NCI-H1105 treated with DMSO at 0.1 percent for 48 hours (cell line): ENCODE results near the gene WDR91.
A peak's percentile ranks its signal among the peaks of the same experiment; 100 is the strongest.
"Not testable (repeated sequence)": the region's sequence is repeated elsewhere in the genome, so short reads cannot be mapped to it uniquely, and the experiment has no call there.

Experiments used
- DNase-seq: peaks from one replicate; lab custom pipeline; 2025; lab: John Stamatoyannopoulos, UW

The WDR91 gene

DNA sequence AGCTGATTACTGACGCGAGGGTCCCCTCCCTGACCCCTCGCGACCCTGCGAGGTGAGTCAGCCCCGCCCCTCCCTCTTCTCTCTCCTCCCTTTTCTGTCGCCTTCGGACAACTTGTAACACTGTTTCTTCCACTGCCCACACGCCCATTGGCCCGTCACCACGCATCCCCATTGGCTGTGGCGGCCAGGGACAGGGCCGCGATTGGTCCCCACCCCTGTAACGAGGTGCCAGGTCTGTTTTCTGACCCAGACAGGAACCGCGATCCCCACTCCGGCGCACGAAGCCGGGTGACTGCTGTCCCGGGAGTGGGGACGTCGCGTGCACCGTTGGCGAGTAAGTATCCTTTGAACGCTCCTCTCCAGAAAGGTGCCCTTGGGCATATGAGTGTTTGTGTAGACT is 22.2 kb upstream of the WDR91 start, which contains the start of gene STRA8:
Gene STRA8 (plus strand): TSS at position 269 of the 400 bp plus-strand sequence. CDS start 6,687 bp downstream, outside the sequence.
- DNase-seq, result no peak

DNA sequence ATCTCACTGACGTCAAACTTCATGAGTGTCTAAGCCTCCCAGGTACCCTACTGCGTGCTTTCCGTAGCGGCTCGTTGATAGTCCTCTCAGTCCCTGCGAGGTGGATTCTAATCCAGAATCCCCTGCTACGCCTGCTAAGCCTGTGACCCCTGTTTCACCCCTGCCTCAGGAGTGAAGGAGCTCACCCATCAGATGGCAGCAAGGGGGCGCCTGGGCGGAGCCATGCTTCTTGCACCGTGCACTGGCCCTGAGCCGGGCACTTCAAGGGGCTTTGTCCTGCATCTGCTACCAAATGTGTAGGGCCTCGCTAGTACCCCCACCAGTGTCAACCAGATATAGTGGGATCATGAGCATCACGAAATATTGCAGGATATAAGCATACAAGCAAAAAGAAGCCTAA is 21.4 kb upstream of the WDR91 start:
- no peak for DNase-seq

DNA sequence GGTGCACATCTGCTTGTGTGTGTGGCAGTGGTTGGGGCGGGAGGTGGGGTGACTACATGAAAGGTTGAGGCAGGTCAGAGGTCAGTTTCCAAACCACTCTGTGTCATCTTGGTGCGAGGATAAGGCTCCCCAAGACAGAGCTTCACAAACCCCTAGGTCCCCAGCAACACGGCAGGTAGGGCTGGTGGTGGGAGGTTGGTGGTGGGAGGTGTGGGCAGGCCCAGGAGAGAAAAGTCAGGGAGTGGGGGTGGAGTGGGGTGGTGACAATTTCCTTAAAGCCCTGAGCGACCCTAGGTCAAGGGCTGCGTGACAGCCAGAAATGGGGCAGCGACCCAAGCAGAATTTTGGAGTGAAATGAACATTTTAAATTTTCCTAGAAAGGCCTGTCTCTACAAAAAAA is 20.8 kb upstream of the WDR91 start:
- DNase-seq, result no peak

DNA sequence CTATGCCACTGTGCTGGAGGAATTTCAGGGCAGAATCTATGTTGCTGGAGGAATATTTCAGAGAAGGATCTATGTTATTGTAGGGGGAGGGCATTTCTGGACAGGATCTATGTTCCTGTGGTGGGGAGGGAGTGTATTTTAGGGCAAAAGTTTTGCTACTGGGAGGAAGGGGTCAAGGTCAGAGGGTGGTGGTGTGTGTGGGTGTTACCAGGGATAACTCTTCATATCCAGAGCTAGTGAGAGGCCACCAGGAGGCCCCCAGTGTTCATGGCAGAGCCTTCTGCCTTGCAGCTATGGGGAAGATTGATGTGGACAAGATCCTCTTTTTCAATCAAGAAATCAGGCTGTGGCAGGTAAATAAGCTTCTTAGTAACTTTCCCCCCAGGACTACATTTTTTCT is 20.4 kb upstream of the WDR91 start:
- DNase-seq, result no peak

DNA sequence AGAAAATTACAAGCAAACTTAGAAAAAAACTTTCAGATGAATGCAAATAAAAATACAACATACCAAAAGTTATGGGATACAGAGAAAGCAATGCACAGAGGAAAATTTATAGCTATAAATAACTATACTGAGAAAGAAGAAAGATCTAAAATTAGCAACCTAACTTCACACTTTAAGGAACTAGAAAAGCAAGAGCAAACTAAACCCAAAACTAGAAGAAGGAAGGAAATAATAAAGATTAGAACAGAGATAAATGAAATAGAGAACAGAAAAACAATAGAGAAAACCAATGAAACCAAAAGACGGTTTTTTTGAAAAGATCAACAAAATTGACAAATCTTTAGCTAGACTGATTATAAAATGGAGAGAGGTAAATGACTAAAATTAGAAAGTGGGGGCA is 12.7 kb upstream of the WDR91 start:
- no peak for DNase-seq

DNA sequence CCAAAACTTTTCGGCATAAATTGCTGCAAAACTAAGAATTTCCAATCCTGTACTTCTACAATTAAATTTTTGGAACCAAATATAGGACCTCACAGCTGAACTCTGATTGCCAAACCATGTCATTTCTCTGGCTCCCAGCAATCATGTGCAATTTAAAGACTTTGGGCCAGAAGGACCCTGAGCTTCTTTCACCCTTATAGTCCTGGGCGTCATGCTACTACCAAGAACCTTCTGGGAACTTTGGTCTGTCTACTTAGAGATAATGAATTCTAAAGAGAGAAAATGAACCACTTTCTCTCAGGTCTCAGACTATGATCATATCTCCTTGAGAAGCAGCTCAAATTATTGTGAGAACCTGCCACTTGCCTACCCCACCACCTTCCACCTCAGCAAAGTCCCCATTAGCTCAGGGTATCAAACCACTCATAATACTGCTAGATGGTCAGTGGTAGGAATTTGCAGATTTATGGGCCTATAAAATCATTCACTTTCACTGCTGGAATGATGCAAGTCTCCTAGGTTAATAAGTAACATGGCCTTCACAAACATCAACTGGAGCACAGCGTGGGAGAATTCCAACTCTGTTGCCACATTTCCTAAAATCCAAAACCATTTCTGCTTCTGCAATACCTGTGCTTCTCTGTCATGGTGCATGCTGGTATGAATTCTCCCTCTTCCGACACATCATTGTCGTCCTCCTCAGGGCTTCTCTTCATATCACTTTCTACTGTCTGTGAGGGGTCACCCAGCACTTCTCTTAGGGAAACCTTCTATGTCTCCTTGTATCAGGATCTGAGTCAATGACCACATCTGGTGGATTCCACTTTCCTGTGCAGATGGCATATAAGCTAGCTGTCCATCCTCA is 6.6 kb upstream of the WDR91 start:
- no peak for DNase-seq

DNA sequence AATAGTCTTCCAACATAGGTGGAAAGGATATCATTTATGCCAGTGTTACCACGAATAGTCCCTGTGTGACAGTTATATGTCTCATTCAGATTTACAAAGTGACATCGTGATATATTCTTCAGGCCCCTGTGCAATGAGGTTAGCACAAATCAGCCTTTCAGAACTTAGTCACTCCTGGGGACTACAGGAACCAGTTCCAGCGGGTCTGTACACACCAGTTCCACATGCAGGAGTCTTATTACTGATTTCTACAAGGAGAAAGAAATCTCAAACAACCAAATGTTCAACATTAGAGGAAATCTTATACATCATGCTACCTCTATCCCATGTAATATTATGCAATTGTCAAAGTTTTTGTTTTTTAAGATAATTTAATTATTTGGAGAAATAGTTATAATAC is 4.4 kb upstream of the WDR91 start:
- DNase-seq, result no peak

DNA sequence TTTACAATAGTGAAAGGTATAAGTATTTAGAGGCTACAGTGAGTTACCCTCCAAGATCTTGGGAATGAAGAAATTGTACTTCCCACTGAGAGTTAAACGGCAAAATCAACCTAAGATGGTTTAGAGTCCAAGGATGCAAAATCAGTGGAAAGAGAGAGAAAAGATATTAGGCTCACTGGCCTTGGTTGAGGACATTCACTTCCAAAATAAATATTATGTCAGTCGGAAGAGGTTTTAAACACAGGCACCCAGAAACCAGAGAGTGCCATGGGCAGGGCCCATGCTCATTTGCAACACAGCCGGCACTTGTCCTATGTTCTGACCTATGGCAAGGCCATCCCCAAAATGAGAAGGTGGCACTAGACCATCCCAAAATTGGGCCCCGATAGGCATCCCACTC is 3.9 kb upstream of the WDR91 start:
- no peak for DNase-seq

DNA sequence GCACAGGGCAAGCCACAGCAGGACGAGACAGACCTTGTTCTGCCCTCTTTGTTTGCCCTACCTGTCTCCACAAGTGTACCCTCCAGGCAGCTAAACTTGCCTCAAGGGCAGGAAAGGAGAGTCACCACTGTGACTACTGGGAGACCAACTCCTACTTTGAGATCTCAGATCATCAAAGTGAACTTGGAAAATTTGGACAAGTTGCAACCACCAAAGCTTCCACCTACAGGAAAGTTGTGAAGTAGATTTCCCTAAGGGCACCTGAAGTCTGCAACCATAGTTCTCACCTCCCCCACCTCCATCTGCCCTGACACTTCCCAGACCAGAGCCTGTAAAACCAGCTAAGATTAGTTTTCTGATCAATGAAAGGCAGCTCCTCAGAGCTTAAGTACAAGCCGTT is 2.5 kb upstream of the WDR91 start:
- DNase-seq, result no peak

DNA sequence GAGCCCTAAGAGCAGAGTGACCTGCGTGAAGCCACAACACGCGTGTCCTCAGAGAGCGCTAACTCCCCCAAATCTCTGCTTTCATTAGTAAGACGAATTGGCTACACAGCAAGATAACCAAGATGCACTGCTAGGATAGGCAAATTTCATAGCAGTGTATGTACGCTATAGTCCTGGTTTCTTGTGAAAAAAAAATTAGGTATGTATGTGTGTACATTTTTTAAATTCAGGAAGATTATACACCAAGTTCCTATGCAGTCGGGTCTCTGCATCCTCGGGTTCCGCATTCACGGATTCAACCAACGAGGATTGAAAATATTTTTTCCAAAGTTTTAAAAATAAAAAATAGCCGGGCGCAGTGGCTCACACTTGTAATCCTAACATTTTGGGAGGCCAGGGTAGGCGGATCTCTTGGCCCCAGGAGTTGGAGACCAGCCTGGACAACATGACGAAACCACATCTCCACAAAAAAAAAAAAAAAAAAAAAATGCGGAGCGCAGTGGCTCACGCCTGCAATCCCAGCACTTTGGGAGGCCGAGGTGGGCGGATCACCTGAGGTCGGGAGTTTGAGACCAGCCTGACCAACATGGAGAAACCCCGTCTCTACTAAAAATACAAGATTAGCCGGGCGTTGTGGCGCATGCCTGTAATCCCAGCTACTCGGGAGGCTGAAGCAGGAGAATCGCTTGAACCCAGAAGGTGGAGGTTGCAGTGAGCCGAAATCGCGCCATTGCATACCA is 790 bp upstream of the WDR91 start:
- not testable (repeated sequence) for DNase-seq

DNA sequence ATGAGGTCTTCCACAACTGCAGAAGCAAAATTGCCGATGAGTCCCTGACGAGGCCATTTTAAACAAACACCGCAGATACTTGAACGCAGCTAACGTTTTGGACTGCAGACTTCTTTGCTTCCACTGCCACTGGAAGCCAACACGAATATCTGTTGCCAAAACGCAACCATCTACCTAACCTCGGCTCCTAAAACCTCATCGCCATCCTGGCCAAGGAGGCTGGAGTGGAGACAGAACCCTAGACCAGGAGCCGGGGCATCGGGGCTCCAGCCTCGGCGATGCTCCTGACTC is 493 bp downstream of the WDR91 start:
- peak; percentile 27 for DNase-seq

DNA sequence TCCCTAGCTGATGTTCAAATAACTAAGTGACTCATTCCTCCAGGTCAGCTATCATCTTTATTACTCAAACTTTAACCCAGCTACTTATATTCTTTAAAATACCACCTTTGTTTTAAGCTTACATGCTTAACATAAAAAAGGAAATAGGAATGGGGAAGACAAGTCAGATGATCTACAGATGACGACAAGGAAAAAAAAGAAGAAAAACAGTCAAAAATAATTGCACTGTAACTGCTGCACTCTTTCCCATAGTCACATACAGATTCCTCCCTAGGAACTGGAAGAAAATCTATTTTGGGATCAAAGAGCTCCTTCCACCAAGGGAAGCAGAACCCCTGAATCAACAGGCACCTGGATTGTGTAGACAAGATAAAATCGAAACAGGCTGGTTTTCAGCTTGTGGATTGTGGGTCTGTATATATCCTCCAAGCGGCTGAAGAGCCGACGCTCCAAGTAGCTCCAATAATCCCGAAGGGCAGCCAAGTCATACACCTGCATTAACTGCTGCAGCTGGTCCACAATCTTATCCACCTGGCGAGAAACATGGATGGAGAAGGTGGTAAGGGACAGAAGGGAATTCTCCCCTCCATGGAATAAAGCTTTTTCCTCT is 2.0 kb downstream of the WDR91 start:
- no peak for DNase-seq

DNA sequence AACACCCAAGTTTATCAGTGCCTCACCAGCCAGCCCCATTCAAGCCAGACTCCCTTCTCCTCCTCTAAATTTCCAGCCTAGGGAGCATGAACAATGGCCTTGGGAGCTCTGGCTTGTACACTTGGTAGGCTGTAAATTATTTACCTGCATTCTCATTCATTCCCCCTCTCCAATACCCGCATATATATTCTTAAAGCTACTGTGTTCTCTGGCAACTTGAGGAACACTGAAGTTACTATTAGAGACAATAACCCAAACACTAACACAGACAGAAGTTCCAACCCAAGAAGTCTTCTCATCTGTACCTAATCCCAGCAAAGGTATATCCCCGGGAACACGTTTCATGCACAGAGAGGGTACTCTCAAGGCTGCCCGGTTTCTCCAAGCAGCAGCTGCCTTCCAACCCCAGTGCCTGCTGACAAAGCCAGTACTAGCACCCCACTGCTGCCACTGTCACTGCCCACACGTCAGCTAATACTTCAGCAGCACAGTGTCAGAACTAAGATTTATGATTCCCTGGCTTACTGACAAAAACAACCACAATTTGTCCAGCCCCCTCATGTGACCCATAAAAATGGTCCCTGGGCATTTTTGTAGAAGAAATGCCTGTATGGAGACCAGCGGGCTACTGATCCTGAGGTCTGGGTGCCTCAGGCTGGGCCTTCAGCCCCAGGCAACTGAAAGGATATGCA is 3.1 kb downstream of the WDR91 start:
- DNase-seq, result no peak

DNA sequence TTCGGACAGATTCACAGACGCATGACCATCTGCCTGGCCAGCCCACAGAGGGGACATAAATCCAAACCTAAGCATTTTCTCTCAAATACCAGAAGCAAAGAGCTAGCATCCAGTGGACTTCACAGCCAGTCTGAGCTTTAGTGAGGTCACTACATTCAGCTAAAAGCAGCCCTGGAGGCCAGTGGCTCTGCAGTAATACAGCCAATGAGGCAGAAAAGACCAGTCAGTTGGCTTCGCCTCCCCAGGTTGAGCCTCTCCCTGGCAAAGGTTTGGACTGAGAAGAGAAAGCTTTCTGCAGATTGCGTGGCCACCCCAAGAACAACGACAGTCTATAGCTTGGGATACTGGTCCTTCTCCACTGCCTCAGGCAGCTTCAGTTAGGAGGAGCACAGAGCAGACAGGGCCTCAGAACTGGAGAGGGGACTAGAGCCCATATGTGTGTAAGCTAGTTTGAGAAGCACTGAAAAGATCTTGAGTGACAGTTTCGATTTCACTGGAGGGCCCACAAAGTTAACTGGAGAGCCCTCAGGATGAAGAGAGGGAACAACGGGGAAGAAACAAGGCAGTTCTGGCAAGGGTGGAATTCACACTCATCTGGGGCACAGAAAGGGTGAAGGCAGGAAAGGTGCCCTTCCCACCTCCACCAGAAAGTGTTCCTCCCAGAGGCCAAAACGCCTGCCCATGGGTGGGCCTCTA is 3.8 kb downstream of the WDR91 start:
- no peak for DNase-seq

DNA sequence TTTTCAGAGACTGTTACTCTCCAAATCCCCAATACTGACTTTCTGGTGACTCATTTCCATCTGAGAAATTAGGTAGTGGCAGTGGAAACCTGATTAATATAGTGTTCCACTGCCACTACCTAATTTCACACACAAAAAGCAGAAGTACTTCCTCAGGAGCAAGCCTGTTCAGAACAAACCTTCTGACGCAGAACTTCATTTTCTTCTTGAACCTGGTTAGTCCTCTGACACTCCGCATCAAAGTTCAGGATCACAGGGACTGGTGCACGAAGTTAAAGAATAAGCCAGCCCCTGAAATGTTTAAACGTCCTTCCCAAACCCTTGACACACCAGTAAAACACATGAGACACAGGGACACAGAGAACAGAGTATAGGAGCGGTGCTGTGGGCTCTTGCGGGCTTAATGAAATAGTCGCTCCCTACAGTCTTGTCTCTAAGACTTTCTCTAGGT is 4.4 kb downstream of the WDR91 start:
- DNase-seq, result no peak

DNA sequence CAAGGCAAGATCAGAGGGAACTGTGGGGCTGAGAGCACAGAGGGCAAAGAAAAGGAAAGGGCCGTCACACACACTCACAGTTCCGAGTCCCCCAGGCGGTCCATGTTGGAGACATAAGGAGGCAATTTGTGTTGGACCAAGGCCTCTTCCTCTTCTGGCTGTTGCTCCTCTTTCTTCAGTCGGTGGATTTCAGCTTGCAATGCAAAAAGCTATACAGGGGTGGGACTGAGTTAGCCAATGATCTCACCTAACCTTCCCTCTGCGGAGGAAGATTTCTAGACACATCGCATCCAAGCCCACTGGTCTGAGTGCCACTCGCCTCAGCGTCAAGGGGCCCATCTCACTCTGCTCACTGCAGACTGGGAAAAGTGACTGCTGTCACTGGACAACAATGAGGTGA is 5.5 kb downstream of the WDR91 start:
- DNase-seq, result no peak

DNA sequence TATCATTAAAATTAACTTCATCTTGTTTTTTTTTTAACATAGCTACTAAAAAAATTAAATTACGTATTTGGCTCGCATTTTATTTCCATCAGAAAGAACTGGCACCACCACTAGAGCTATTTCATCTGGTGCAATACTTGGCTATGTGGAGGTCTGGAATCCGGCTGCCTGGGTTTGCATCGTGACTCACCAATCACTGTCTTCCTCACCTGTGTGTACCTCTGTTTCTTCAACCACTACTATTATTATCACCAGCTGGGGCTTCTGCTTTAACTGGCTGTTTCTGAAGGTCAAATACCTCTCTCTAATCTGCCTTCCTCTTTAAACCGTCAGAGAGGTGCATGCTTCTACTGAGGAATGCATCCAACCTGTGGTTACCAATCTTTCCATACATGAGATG is 6.5 kb downstream of the WDR91 start:
- DNase-seq, result no peak

DNA sequence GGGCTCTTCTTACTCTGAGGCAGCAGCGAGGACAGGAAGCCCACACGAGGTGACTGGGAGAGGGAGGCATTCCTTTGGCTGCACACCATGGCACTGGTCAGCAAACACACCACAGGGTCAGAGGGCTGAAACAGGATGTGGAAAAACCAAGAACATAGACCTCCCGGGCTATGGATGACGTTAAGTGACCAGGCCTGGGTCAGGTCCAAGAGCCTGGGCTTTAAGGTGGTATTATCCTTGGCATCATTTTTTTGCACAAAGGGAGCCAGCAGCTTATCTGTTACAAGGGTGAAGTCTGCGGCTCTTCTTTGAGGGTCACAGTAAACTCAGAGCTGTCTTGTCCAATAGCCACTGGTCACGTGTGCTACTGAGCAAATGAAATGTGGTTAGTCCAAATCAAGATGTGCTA is 7.0 kb downstream of the WDR91 start:
- DNase-seq, result no peak

DNA sequence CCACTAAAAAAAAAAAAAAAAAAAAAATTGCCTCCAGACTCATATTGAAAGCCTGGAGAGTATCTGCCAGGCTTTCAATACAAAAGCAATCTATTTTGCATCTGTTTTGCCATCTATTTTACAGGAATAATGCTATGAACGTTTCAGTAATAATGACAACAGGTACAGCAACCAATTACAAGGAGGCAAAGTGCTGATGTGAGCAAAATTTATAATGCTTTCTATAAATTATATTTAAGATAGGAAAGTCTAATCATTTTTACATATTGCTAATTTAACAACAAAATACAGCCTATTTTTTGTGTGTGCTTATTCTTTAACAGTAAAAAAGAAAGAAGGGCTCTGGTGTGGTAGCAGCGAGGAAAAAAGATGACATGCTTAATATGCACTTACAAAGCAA is 10.0 kb downstream of the WDR91 start:
- no peak for DNase-seq

DNA sequence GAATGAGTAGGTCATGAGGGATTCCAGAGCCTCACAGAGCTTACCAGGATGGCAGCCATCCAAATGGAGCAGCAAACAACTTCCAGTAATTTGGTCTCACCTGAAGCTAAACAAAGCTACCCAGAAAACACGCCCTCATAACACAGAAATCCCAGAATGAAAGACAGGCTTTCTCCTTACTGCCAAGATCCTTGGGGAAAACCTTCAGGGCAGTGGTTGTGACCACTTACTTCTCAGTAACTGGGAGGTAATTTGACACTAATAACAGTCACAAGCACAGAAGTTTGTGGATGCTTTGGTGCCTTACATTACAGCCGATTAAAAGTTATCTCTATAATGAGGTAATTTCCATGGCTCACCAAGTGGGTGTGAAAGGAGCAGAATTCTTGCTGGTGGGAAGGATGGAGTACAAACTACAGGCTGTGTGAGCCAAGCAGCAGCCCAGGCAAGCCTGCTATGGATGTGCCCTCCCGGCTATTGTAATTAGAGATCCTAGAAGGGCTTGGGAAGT is 10.4 kb downstream of the WDR91 start:
- DNase-seq, result peak; percentile 71

DNA sequence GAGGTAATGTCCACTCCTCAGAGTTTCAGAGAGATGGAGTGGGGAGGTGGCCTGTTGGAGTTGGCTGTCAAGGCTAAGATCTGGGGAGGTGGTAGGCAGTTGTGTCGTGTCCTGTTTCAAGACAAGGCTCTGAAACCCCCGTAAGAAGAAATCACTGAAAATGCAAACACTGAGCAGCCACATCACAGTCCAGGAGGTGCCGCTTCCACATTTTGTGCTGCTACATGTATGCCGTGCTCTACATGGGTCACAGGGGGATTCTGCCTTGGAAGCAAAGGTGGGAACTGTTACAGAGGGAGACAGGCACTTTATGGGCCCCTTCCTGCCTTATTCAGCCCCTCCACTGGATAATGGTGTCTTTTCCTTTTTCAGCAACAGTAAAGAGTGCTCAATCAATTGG is 11.9 kb downstream of the WDR91 start:
- DNase-seq, result no peak
